GM12864 (cell line): ENCODE measurements around the gene WNT1.

ENCODE experiments used
- DNase-seq: peaks from one replicate; pipeline ENCODE4 v3.0.0-alpha.2; 2011; ENCODE audit warnings: low read depth
- H3K4me3 ChIP-seq: 2 replicates; pipeline ENCODE4 v1.5.1; 2011; ENCODE audit warnings: mild to moderate bottlenecking, low read depth, low read length, control low read depth
- TF ChIP-seq, protein P1 (sequence below): IDR thresholded peaks from 2 replicates; pipeline ENCODE4 v1.5.1; 2011; ENCODE audit warnings: low read depth, mild to moderate bottlenecking, moderate library complexity, low read length, control low read depth, inconsistent platforms; ENCODE audit errors: missing control alignments

WNT1 gene

DNA sequence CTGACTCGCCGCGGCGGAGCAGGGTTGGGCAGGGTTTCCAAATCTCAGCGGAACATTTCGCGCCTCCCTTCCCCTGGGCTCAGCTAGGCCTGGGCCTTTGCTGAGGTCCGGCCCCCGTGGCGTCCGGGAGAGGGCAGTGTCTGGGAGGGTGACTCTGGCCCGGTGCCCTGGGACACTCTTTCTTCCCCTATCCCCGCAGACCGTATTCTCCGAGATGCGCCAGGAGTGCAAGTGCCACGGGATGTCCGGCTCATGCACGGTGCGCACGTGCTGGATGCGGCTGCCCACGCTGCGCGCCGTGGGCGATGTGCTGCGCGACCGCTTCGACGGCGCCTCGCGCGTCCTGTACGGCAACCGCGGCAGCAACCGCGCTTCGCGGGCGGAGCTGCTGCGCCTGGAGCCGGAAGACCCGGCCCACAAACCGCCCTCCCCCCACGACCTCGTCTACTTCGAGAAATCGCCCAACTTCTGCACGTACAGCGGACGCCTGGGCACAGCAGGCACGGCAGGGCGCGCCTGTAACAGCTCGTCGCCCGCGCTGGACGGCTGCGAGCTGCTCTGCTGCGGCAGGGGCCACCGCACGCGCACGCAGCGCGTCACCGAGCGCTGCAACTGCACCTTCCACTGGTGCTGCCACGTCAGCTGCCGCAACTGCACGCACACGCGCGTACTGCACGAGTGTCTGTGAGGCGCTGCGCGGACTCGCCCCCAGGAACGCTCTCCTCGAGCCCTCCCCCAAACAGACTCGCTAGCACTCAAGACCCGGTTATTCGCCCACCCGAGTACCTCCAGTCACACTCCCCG is 3.0 kb downstream of the WNT1 start:
- TF ChIP-seq, protein P1, sequence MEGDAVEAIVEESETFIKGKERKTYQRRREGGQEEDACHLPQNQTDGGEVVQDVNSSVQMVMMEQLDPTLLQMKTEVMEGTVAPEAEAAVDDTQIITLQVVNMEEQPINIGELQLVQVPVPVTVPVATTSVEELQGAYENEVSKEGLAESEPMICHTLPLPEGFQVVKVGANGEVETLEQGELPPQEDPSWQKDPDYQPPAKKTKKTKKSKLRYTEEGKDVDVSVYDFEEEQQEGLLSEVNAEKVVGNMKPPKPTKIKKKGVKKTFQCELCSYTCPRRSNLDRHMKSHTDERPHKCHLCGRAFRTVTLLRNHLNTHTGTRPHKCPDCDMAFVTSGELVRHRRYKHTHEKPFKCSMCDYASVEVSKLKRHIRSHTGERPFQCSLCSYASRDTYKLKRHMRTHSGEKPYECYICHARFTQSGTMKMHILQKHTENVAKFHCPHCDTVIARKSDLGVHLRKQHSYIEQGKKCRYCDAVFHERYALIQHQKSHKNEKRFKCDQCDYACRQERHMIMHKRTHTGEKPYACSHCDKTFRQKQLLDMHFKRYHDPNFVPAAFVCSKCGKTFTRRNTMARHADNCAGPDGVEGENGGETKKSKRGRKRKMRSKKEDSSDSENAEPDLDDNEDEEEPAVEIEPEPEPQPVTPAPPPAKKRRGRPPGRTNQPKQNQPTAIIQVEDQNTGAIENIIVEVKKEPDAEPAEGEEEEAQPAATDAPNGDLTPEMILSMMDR = no peak
- no peak overlapping the region; the same call in 1 of the 2 replicates for H3K4me3 ChIP-seq
- DNase-seq = no peak

DNA sequence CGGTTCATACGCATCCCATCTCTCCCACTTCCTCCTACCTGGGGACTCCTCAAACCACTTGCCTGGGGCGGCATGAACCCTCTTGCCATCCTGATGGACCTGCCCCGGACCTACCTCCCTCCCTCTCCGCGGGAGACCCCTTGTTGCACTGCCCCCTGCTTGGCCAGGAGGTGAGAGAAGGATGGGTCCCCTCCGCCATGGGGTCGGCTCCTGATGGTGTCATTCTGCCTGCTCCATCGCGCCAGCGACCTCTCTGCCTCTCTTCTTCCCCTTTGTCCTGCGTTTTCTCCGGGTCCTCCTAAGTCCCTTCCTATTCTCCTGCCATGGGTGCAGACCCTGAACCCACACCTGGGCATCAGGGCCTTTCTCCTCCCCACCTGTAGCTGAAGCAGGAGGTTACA is 3.6 kb downstream of the WNT1 start:
- H3K4me3 ChIP-seq = no peak overlapping the region
- TF ChIP-seq, protein P1 = no peak
- DNase-seq = no peak

- no peak for DNase-seq
- H3K4me3 ChIP-seq = no peak overlapping the region
- TF ChIP-seq, protein P1 = no peak
These were observed 4.4 kb downstream of the WNT1 start for GRCh38 chr12:48982397-48983080.

DNA sequence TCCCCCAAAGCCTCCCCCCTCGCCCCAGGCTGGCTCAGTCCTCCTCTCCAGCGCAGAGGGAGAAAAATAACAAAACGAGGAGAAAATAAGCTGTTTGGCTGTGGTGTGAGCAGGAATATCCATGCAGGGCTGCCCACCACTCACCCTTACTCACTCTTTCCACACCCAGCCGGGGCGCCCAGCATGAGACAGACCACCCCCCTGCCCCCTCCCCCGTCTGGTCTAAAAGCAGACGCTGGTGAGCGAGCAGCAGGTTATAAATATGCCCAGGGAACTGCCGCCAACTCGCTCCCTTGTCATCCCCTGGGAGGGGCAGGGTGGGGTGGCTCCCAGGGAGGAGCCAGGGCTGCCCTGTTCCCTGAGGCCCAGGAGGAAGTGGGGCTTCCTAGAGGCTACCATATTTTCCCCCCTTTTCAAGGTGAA is 7.4 kb downstream of the WNT1 start:
- no peak for DNase-seq
- TF ChIP-seq, protein P1 = no peak
- H3K4me3 ChIP-seq = no peak overlapping the region

- DNase-seq = no peak
- TF ChIP-seq, protein P1 = no peak
- H3K4me3 ChIP-seq = no peak overlapping the region
These were observed 7.8 kb downstream of the WNT1 start for GRCh38 chr12:48985901-48986300.

DNA sequence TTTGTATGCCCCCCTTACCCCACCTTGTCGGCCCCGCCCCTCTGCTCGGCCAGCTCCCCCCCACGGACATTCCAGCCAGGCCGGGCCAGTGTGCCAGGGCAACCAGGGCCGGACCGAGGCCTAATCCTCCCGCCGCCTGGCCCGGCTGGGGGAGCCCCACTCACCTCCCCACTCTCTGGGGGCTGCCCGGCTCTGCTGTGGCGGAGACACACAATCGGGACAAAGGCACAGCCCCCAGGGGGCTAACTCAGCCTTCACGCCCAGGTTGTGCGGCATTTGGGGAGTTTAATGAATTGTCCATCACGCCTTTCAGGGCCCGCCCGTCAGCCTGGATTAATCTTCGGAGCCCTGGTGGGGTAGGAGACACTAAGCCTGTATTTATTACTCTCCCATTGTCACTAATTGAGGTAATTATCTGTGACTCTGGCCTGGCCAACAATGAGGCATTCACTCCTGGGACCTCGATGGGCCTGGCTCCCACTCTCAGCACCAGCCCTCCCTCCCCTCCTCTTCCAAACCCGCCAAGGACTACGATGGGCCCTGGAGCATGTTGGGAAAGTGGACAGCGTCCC is 8.7 kb downstream of the WNT1 start:
- TF ChIP-seq, protein P1 = no peak
- DNase-seq = no peak

More for the DNA sequence above, 8.7 kb downstream of the WNT1 start:
- no peak overlapping the region for H3K4me3 ChIP-seq
